ENCODE results near the gene DISC1.
"Not testable (repeated sequence)": the region's sequence is repeated elsewhere in the genome, so short reads cannot be mapped to it uniquely, and the experiment has no call there.

The DISC1 gene

GRCh38 chr1:231736464-231736863, 109.9 kb downstream of the DISC1 start:
- CTCF ChIA-PET, result no interaction called here
- Mint-ChIP-seq H3K27ac (no peak overlapping the region), H3K27me3 (no peaks in the 10 kb centered on the region), H3K9me3 (no peaks in the 10 kb centered on the region), H3K36me3 (peaks cover 4% of the 10 kb centered on the region), H3K4me1 (no peaks in the 10 kb centered on the region), H3K4me3 (no peak overlapping the region)
- no peak for DNase-seq

- no peak overlapping the region for H3K4me3 Mint-ChIP-seq
- H3K9me3 Mint-ChIP-seq, result no peaks in the 10 kb centered on the region
- CTCF ChIA-PET, result no interaction called here
- no peak overlapping the region for H3K27ac Mint-ChIP-seq
- H3K27me3 Mint-ChIP-seq, result no peaks in the 10 kb centered on the region
- peaks cover 5% of the 10 kb centered on the region for H3K36me3 Mint-ChIP-seq
- no peak for DNase-seq
- H3K4me1 Mint-ChIP-seq, result no peaks in the 10 kb centered on the region
Measured at GRCh38 chr1:231738554-231738953, 112.0 kb downstream of the DISC1 start.

GRCh38 chr1:231743966-231744365, 117.4 kb downstream of the DISC1 start:
- Mint-ChIP-seq H3K4me3 (no peak overlapping the region), H3K36me3 (peaks cover 6% of the 10 kb centered on the region), H3K27me3 (no peaks in the 10 kb centered on the region), H3K9me3 (no peaks in the 10 kb centered on the region), H3K4me1 (no peaks in the 10 kb centered on the region), H3K27ac (no peak overlapping the region)
- CTCF ChIA-PET, result interaction anchor here (0.7 to 1.0 kb wide), 2 partner anchors 26 to 36 kb away, joined by 3 read pairs; no protein-coding TSS in a partner anchor
- no peak for DNase-seq

GRCh38 chr1:231748760-231749415, 122.3 kb downstream of the DISC1 start:
- H3K4me1 Mint-ChIP-seq, result no peaks in the 10 kb centered on the region
- peaks cover 13% of the 10 kb centered on the region for H3K9me3 Mint-ChIP-seq
- H3K27me3 Mint-ChIP-seq, result no peaks in the 10 kb centered on the region
- H3K4me3 Mint-ChIP-seq, result no peak overlapping the region
- H3K27ac Mint-ChIP-seq, result no peak overlapping the region
- CTCF ChIA-PET, result no interaction called here
- peaks cover 34% of the 10 kb centered on the region for H3K36me3 Mint-ChIP-seq
- no peak for DNase-seq

DNA sequence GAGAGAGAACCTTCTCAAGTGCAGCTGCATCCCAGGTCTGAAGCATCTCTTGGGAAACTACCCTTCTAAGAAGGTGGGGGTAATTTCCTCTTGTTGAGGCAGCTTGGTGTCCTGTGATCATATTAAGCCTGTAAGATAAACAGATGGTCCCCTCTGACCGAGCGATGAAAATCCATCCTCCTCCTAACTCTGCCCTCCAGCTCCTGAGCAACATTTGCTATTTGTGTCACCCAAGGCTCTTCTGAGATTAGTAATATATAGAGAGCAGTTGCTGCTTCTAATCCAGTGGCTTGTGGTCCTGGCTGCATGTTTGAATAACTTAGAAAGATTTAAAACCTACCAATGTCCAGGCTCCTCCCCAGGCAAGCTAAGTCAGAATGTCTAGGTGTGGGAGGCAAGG, 123.7 kb downstream of the DISC1 start:
- Mint-ChIP-seq H3K9me3 (peaks cover 14% of the 10 kb centered on the region), H3K27me3 (no peaks in the 10 kb centered on the region), H3K4me1 (no peaks in the 10 kb centered on the region), H3K36me3 (peaks cover 41% of the 10 kb centered on the region), H3K27ac (no peak overlapping the region), H3K4me3 (no peak overlapping the region)
- CTCF ChIA-PET, result no interaction called here
- no peak for DNase-seq

GRCh38 chr1:231750818-231751362, 124.3 kb downstream of the DISC1 start:
- CTCF ChIA-PET, result no interaction called here
- no peaks in the 10 kb centered on the region for H3K4me1 Mint-ChIP-seq
- no peak overlapping the region for H3K27ac Mint-ChIP-seq
- H3K4me3 Mint-ChIP-seq, result no peak overlapping the region
- H3K36me3 Mint-ChIP-seq, result peaks cover 42% of the 10 kb centered on the region
- no peaks in the 10 kb centered on the region for H3K27me3 Mint-ChIP-seq
- DNase-seq, result no peak
- peaks cover 14% of the 10 kb centered on the region for H3K9me3 Mint-ChIP-seq

- H3K9me3 Mint-ChIP-seq, result peaks cover 14% of the 10 kb centered on the region
- CTCF ChIA-PET, result no interaction called here
Measured at GRCh38 chr1:231751415-231751814, 124.8 kb downstream of the DISC1 start.

GRCh38 chr1:231753313-231753712, 126.7 kb downstream of the DISC1 start:
- H3K9me3 Mint-ChIP-seq, result peaks cover 14% of the 10 kb centered on the region
- no peaks in the 10 kb centered on the region for H3K27me3 Mint-ChIP-seq
- H3K36me3 Mint-ChIP-seq, result peaks cover 40% of the 10 kb centered on the region
- no peaks in the 10 kb centered on the region for H3K4me1 Mint-ChIP-seq
- H3K4me3 Mint-ChIP-seq, result no peak overlapping the region
- CTCF ChIA-PET, result no interaction called here
- no peak for DNase-seq
- no peak overlapping the region for H3K27ac Mint-ChIP-seq

More at GRCh38 chr1:231751415-231751814, 124.8 kb downstream of the DISC1 start:
- Mint-ChIP-seq H3K27me3 (no peaks in the 10 kb centered on the region), H3K4me3 (no peak overlapping the region), H3K4me1 (no peaks in the 10 kb centered on the region), H3K27ac (no peak overlapping the region), H3K36me3 (peaks cover 42% of the 10 kb centered on the region)
- DNase-seq, result no peak

DNA sequence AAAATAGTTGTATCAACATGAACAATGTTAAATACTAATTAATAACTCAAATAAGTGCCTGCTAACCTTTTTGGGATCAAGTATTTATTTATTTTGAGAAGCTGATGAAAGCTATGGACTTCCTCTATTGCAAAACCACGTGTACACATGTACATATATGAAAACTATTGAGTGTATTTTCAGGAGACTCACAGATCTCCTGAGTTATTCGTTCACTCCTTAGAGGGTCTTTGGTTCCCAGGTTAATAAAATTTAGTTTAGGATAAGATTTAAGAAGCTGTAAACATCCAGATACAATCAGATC, 130.5 kb downstream of the DISC1 start:
- CTCF ChIA-PET, result interaction anchor here (0.6 to 2.3 kb wide), 20 partner anchors 8 to 870 kb away, joined by 3 to 18 read pairs (median 4); partner anchors contain the start of gene DISC1
- DNase-seq, result no peak
- Mint-ChIP-seq H3K4me1 (no peaks in the 10 kb centered on the region), H3K36me3 (peaks cover 29% of the 10 kb centered on the region), H3K27me3 (no peaks in the 10 kb centered on the region), H3K9me3 (peaks cover 11% of the 10 kb centered on the region), H3K27ac (no peak overlapping the region), H3K4me3 (no peak overlapping the region)

DNA sequence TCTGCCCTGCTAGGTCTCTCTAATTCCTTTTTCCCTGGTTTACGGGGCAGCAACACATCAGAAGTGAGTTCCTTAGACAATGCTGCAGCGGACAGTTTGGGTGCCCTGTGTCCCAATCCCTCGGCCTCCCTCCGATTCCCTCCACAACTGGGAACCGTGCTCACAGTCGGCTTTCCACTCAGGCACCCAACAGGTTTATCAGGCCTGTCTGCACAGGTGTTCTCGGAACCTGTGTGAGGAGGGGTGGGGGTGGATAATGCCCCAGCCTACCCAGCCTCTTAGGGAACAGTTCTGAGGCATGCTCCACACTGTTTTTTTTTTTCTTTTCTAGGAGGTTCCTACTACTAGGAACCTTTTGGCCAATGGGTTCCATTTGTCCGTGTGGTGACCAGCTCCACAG, 131.2 kb downstream of the DISC1 start:
- H3K4me1 Mint-ChIP-seq, result no peaks in the 10 kb centered on the region
- CTCF ChIA-PET, result interaction anchor here (0.6 to 2.3 kb wide), 9 partner anchors 10 to 870 kb away, joined by 3 to 18 read pairs (median 4); no protein-coding TSS in a partner anchor
- H3K4me3 Mint-ChIP-seq, result no peak overlapping the region
- H3K9me3 Mint-ChIP-seq, result peaks cover 6% of the 10 kb centered on the region
- H3K36me3 Mint-ChIP-seq, result peaks cover 22% of the 10 kb centered on the region
- H3K27ac Mint-ChIP-seq, result no peak overlapping the region
- no peak for DNase-seq
- no peaks in the 10 kb centered on the region for H3K27me3 Mint-ChIP-seq

DNA sequence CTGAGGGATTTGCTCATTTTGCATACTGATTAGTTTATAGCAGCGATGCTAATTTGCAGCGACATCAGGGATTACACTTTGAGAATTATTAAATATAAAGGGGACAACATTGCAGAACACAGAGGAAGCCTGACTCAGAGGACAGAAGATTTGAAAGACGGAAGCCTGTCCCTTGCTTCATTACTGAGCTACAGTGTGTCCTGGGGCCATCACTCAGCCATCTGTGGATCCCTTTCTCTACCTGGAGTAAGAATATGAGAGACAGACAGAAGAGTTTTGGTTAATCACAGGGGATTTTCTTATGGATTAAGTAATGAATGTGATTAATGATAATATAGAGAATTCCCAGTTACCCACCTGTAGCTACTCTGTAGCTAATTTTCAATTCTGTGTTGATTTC, 134.7 kb downstream of the DISC1 start:
- CTCF ChIA-PET, result no interaction called here
- no peak overlapping the region for H3K27ac Mint-ChIP-seq
- H3K4me1 Mint-ChIP-seq, result no peaks in the 10 kb centered on the region
- peaks cover 6% of the 10 kb centered on the region for H3K36me3 Mint-ChIP-seq
- no peak overlapping the region for H3K4me3 Mint-ChIP-seq
- H3K9me3 Mint-ChIP-seq, result no peaks in the 10 kb centered on the region
- no peaks in the 10 kb centered on the region for H3K27me3 Mint-ChIP-seq
- no peak for DNase-seq

DNA sequence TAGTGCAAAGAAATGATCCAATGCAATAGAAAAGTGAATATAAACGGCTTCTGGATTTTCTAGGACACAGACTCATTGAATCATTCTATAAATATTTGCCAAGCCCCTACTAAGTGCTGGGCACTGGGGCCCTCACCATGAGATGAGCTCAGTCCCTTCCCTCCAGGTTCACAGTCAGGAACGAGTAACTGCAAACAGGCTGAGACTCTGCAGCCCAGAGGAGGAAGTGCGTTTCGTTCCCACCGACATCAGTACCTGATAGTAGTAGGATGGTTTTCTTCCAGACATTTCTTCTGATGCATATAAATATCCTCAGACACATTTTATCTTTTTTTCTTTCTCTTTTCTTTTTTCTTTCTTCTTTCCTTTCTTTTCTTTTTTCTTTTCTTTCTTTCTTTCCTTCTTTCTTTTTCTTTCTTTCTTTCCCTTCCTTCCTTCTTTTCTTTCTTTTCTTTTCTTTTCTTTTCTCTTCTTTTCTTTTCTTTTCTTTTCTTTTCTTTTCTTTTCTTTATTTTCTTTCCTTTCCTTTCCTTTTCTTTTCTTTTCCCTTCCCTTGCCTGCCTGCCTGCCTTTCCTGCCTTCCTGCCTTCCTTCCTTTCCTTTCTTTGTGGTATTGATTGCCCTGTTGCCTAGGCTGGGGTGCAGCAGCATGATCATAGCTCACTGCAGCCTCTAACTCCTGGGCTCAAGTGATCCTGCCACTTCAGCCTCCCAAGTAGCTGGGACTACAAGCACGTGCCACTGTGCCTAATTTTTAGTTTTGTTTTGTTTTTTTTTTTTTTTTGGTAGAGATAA, 135.4 kb downstream of the DISC1 start:
- Mint-ChIP-seq H3K9me3 (no peaks in the 10 kb centered on the region), H3K27me3 (no peaks in the 10 kb centered on the region), H3K27ac (no peak overlapping the region), H3K36me3 (peaks cover 6% of the 10 kb centered on the region), H3K4me3 (no peak overlapping the region), H3K4me1 (no peaks in the 10 kb centered on the region)
- CTCF ChIA-PET, result no interaction called here
- no peak for DNase-seq

DNA sequence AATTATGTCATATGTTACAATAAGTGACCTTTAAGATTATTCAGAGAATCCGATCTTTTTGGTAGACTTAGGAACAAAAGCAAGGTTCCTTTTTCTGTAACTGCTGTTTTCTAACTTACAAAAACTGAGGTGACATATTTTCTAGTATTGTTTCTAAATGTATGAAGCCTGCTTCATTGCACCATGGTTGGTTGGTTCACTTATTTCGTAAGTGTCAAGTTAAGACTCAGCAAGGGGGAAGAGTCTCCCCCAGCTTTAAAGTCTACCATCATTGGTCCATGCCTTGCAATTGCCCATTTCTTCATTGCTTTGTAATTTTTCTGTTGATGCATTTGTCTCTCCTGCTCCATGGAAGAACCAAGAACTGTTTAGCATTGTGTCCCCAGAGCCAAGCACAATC, 136.9 kb downstream of the DISC1 start:
- Mint-ChIP-seq H3K4me1 (no peaks in the 10 kb centered on the region), H3K27ac (no peak overlapping the region), H3K9me3 (no peaks in the 10 kb centered on the region), H3K36me3 (peaks cover 9% of the 10 kb centered on the region), H3K4me3 (no peak overlapping the region), H3K27me3 (no peaks in the 10 kb centered on the region)
- DNase-seq, result no peak
- CTCF ChIA-PET, result no interaction called here

DNA sequence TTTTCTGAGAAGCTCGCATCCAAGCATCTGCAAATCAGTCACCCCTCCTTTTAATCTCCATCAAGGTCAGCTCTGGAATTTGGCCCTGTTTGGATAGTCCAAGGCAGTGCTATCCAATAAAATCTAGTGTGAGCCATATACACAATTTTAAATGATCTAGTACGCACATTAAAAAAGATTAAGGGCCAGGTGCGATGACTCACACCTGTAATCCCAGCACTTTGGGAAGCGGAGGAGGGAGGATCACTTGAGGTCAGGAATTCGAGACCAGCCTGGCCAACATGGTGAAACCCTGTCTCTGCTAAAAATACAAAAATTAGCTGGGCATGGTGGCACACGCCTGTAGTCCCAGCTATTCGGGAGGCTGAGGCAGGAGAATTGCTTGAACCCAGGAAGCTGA, 139.2 kb downstream of the DISC1 start:
- CTCF ChIA-PET, result interaction anchor here (0.7 to 1.7 kb wide), 2 partner anchors 9 to 40 kb away, joined by 3 to 8 read pairs; no protein-coding TSS in a partner anchor
- not testable (repeated sequence) for DNase-seq, H3K27ac Mint-ChIP-seq, H3K4me3 Mint-ChIP-seq, H3K27me3 Mint-ChIP-seq, H3K9me3 Mint-ChIP-seq, H3K4me1 Mint-ChIP-seq
- H3K36me3 Mint-ChIP-seq, result peaks cover 20% of the 10 kb centered on the region

DNA sequence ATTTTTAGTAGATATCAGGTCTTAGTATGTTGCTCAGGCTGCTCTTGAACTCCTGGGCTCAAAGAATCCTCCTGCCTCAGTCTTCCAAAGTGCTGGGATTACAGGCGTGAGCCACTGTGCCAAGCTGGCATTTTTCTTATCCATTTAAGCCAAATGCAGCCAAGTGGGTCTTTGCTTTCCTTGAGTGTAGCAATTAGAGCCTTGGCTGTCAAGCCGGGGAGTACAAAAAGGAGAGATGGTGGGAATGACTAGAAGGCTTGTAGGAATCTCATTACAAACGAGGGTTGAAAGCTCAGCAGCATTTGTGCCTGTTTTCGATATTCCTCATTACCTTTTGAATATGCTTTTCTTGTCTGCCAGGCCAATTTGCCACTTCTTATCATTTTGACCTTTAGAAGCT, 140.9 kb downstream of the DISC1 start:
- Mint-ChIP-seq H3K4me3 (no peak overlapping the region), H3K36me3 (peaks cover 27% of the 10 kb centered on the region)
- CTCF ChIA-PET, result interaction anchor here (2.4 kb wide), 1 partner anchor 11 kb away, joined by 14 read pairs; no protein-coding TSS in a partner anchor

More for the DNA sequence above, 140.9 kb downstream of the DISC1 start:
- Mint-ChIP-seq H3K27ac (no peak overlapping the region), H3K4me1 (no peaks in the 10 kb centered on the region), H3K27me3 (no peaks in the 10 kb centered on the region), H3K9me3 (no peaks in the 10 kb centered on the region)
- no peak for DNase-seq

All from activated naive CD4-positive, alpha-beta T cell treated with anti-CD3 and anti-CD28 coated beads, Interleukin-2, amount 10 ng/mL, durations not matched to agents 7 days and 5 days (primary cell).